ENCODE data around the gene RABGAP1L.

DNA sequence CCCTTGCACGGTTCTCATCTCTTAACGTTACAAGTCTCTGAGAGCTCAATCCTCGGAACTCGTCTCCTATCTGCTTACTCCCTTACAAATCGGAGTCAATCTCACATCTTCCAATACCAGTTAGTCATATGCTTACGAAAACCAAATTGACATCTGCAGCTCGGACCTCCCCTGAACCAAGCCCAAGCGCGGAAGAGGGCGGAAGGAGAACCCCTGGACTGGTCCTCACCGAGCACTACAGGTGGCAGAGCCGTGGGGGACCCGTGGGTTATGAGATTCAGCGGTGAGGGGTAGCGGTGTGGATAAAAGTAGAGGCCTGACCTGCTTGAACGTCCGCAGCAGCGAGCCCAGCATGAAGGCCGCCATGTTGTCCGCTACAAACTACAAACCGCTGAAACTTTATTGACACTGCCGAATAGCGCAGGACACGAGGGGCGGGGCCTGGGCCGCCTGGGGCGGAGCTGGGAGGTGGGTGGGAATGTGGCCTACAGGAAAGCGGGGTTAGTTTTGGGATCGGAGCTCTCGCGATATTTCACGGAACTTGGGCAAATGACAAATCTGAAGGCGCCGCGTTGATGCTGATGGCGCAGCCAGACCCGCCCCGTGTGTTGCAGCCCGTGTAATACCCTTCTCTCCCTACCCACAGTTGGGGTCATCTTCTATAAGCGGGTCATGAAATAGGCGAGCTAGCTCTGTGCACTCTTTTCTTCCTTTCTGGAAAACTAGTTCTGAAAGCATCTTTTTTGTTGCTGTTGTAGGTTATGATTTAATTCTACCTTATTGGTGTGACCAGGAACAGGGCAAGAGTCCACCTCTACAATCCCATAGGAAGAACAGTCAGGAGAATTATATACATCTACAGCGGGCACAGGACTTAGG is 864.0 kb downstream of the RABGAP1L start, which contains the start of gene MRPS14:
- TF ChIP-seq FOXJ3 (CRISPR knock-in tag; IDR thresholded peaks at IDR 0.05; ENCODE audit: borderline replicate concordance) (no peak), ZNF671 (CRISPR knock-in tag; IDR thresholded peaks at IDR 0.05) (no peak), SP1 (CRISPR knock-in tag; conservative IDR thresholded peaks at IDR 0.05) (peak; percentile 96)
- TF ChIP-seq, protein P1, sequence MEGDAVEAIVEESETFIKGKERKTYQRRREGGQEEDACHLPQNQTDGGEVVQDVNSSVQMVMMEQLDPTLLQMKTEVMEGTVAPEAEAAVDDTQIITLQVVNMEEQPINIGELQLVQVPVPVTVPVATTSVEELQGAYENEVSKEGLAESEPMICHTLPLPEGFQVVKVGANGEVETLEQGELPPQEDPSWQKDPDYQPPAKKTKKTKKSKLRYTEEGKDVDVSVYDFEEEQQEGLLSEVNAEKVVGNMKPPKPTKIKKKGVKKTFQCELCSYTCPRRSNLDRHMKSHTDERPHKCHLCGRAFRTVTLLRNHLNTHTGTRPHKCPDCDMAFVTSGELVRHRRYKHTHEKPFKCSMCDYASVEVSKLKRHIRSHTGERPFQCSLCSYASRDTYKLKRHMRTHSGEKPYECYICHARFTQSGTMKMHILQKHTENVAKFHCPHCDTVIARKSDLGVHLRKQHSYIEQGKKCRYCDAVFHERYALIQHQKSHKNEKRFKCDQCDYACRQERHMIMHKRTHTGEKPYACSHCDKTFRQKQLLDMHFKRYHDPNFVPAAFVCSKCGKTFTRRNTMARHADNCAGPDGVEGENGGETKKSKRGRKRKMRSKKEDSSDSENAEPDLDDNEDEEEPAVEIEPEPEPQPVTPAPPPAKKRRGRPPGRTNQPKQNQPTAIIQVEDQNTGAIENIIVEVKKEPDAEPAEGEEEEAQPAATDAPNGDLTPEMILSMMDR (IDR thresholded peaks at IDR 0.05), result no peak
- TF ChIP-seq, protein P2, sequence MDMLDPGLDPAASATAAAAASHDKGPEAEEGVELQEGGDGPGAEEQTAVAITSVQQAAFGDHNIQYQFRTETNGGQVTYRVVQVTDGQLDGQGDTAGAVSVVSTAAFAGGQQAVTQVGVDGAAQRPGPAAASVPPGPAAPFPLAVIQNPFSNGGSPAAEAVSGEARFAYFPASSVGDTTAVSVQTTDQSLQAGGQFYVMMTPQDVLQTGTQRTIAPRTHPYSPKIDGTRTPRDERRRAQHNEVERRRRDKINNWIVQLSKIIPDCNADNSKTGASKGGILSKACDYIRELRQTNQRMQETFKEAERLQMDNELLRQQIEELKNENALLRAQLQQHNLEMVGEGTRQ (CRISPR knock-in tag; IDR thresholded peaks at IDR 0.05), result no peak
